Nephron (organoid): Measurements from ENCODE around the gene AEN.

Experiments
- H3K27ac Mint-ChIP-seq, 3 experiments: 2 replicates each; pipeline ENCODE4 v1.8.0; 2020; ENCODE audit warnings: mixed read lengths in 3 of 3, mild to moderate bottlenecking in 2 of 3, moderate library complexity in 1 of 3
- H3K27me3 Mint-ChIP-seq: 2 replicates; pipeline ENCODE4 v1.8.0; 2021; ENCODE audit warnings: low read depth, mild to moderate bottlenecking, moderate library complexity, mixed read lengths
- H3K36me3 Mint-ChIP-seq: 2 replicates; pipeline ENCODE4 v1.8.0; 2020; ENCODE audit warnings: low read depth, mixed read lengths
- H3K4me1 Mint-ChIP-seq: 2 replicates; pipeline ENCODE4 v1.8.0; 2020; ENCODE audit warnings: mixed read lengths
- H3K4me3 Mint-ChIP-seq, 3 experiments: 2 replicates each; pipeline ENCODE4 v1.8.0; 2020; ENCODE audit warnings: mild to moderate bottlenecking in 3 of 3, mixed read lengths in 3 of 3, moderate library complexity in 2 of 3
- H3K9me3 Mint-ChIP-seq: 2 replicates; pipeline ENCODE4 v1.8.0; 2020; ENCODE audit warnings: mixed read lengths
- TF ChIP-seq, protein P1 (sequence below), 3 experiments: fragments of 200-600 bp; sonication (generic); IDR thresholded peaks; one replicate each; pipeline ENCODE4 v1.5.0; 2021; ENCODE audit warnings: antibody characterized with exemption in 3 of 3; ENCODE audit not compliant: unreplicated experiment in 3 of 3

The AEN gene

DNA sequence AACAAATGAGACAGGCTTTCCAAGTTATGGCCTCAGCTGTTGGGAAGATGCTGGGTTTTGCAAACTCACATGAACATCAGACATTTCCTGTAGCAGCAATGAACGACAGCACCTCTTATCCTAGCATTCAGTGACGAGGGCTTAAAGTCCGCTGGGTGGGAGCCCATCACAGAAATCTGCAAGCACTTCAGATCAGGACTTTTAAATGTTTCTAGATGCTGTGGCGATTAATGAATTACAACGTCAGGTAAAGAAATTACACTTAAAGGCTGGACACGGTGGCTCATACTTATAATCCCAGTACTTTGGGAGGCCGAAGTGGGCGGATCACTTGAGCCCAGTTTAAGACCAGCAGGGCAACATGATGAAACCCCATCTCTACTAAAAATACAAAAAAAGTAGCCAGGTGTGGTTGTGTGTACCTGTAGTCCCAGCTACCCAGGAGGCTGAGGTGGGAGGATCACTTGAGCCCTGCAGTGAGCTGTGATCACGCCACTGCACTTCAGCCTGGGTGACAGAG is 3.9 kb downstream of the AEN start:
- peaks cover 20% of the 10 kb centered on the region for H3K36me3 Mint-ChIP-seq
- peak overlapping the region; percentile 52 to 86 (median 77) for H3K27ac Mint-ChIP-seq
- H3K27me3 Mint-ChIP-seq, result no peaks in the 10 kb centered on the region
- no peaks in the 10 kb centered on the region for H3K9me3 Mint-ChIP-seq
- H3K4me1 Mint-ChIP-seq, result peaks cover 48% of the 10 kb centered on the region
- peak overlapping the region in 2 of 3 experiments; percentile 19 to 92 for H3K4me3 Mint-ChIP-seq
- TF ChIP-seq, protein P1, sequence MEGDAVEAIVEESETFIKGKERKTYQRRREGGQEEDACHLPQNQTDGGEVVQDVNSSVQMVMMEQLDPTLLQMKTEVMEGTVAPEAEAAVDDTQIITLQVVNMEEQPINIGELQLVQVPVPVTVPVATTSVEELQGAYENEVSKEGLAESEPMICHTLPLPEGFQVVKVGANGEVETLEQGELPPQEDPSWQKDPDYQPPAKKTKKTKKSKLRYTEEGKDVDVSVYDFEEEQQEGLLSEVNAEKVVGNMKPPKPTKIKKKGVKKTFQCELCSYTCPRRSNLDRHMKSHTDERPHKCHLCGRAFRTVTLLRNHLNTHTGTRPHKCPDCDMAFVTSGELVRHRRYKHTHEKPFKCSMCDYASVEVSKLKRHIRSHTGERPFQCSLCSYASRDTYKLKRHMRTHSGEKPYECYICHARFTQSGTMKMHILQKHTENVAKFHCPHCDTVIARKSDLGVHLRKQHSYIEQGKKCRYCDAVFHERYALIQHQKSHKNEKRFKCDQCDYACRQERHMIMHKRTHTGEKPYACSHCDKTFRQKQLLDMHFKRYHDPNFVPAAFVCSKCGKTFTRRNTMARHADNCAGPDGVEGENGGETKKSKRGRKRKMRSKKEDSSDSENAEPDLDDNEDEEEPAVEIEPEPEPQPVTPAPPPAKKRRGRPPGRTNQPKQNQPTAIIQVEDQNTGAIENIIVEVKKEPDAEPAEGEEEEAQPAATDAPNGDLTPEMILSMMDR (IDR thresholded peaks at IDR 0.05; ENCODE audit: unreplicated experiment in 3 of 3), result no peak

DNA sequence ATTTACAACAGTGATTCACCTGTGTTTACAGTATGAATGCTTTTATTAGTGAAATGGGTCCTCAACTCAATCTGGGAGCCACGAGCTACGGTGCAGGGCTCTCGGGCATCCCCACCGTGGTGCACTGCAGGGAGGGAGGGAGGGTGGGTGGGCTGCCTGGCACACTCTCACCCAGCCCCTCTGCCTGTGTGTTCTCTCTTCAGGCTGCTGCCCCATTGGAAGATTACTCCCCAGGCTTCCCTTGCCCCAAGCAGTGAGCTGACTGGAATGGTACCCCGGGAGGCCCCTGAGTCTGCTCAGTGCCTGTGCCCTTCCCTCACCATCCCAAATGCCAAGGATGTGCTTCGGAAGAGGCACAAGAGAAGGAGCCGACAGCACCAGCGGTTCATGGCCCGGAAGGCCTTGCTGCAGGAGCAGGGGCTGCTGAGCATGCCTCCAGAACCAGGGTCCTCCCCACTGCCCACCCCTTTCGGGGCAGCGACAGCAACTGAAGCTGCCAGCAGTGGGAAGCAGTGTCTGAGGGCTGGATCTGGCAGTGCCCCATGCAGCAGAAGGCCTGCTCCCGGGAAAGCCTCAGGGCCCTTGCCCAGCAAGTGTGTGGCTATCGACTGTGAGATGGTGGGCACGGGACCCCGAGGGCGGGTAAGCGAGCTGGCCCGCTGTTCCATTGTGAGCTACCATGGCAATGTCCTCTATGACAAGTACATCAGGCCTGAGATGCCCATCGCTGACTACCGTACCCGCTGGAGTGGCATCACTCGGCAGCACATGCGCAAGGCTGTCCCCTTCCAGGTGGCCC is 5.0 kb downstream of the AEN start:
- Mint-ChIP-seq H3K36me3 (peaks cover 28% of the 10 kb centered on the region), H3K4me1 (peaks cover 42% of the 10 kb centered on the region), H3K27me3 (peaks cover 3% of the 10 kb centered on the region), H3K4me3 (no peak overlapping the region), H3K9me3 (no peaks in the 10 kb centered on the region), H3K27ac (no peak overlapping the region)
- TF ChIP-seq, protein P1 (IDR thresholded peaks at IDR 0.05; ENCODE audit: unreplicated experiment in 3 of 3), result no peak

DNA sequence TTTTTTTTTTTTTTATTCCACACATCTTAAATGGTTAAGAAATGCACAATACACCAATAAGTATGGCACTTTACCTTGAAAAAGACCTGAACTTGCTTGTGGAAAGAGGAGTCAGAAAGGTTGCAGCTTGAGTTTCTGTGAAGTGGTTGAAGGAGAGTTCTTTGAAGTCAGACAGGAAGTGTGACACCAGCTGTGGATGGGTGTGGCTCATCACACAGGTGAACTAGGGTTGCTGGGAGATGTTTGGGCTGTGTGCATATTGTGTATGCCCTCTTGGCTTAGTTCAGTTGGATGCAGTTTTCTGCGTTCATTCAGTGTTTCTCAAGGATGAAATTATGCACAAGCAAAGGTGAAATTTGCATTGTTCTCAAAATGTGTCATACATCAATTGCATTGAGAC is 6.3 kb downstream of the AEN start:
- Mint-ChIP-seq H3K27me3 (peaks cover 3% of the 10 kb centered on the region), H3K9me3 (no peaks in the 10 kb centered on the region), H3K4me1 (peaks cover 30% of the 10 kb centered on the region), H3K36me3 (peaks cover 34% of the 10 kb centered on the region), H3K27ac (no peak overlapping the region), H3K4me3 (no peak overlapping the region)
- TF ChIP-seq, protein P1 (IDR thresholded peaks at IDR 0.05; ENCODE audit: unreplicated experiment in 3 of 3), result no peak

DNA sequence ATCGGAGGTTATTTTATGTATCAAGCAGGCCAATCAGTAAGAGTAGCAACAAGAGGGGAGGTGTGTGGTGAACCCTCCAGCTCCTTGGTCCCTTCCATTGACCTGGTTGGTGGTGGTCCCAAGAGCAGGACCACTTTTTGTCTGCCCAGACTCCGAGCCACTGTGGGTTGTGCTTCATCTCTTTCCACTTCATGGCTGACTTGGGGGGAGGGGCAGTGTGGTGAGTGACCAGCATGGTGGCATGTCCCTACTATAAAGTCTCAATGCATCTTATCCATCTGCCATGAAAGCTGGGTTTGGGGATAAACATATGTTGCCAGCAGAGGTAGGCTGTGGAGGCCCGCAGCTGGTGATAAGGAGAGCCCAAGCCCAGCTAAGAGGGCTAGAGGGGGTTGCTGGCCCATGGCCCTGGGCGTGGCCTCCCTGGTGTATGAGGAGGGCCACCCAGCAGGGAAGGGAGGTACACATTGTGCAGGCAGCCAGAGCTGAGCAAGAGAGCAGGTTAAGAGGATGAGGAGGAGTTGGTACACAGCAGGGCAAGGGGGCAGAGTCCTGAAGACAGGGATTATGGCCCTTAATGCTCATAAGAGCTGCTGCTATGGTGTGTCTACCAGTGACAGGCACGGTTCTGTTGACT is 7.0 kb downstream of the AEN start:
- H3K9me3 Mint-ChIP-seq, result no peaks in the 10 kb centered on the region
- TF ChIP-seq, protein P1 (IDR thresholded peaks at IDR 0.05; ENCODE audit: unreplicated experiment in 3 of 3), result no peak
- peaks cover 3% of the 10 kb centered on the region for H3K27me3 Mint-ChIP-seq
- H3K4me3 Mint-ChIP-seq, result no peak overlapping the region
- H3K4me1 Mint-ChIP-seq, result peaks cover 23% of the 10 kb centered on the region
- H3K27ac Mint-ChIP-seq, result no peak overlapping the region
- H3K36me3 Mint-ChIP-seq, result peaks cover 37% of the 10 kb centered on the region

- Mint-ChIP-seq H3K4me1 (peaks cover 14% of the 10 kb centered on the region), H3K4me3 (no peak overlapping the region), H3K27me3 (peaks cover 3% of the 10 kb centered on the region), H3K36me3 (peaks cover 43% of the 10 kb centered on the region), H3K9me3 (no peaks in the 10 kb centered on the region), H3K27ac (no peak overlapping the region)
- TF ChIP-seq, protein P1 (IDR thresholded peaks at IDR 0.05; ENCODE audit: unreplicated experiment in 3 of 3), result no peak
These were observed 7.9 kb downstream of the AEN start for GRCh38 chr15:88629071-88629470.
